Measurements from ENCODE around the gene HRH3.

The HRH3 gene

GRCh38 chr20:62197311-62197710, 22.8 kb downstream of the HRH3 start:
- no peak for DNase-seq

GRCh38 chr20:62196286-62196685, 23.8 kb downstream of the HRH3 start:
- DNase-seq: no peak

DNA sequence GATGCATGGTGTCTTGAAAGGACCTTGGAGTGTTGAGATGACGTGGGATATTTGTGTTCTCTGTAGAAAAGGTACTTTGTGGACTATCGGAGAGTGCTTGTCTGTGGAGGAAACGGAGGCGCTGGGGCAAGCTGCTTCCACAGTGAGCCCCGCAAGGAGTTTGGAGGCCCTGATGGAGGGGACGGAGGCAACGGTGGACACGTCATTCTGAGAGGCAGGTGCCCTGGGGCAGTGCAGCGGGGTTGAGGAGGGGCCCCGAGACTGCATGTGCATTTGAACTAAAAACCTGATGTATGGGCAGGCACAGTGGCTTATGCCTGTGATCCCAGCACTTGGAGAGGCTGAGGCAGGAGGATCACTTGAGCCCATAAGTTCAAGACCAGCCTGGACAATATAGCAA, 24.3 kb downstream of the HRH3 start:
- no peak for DNase-seq

GRCh38 chr20:62195075-62195405, 25.0 kb downstream of the HRH3 start:
- DNase-seq: no peak

DNA sequence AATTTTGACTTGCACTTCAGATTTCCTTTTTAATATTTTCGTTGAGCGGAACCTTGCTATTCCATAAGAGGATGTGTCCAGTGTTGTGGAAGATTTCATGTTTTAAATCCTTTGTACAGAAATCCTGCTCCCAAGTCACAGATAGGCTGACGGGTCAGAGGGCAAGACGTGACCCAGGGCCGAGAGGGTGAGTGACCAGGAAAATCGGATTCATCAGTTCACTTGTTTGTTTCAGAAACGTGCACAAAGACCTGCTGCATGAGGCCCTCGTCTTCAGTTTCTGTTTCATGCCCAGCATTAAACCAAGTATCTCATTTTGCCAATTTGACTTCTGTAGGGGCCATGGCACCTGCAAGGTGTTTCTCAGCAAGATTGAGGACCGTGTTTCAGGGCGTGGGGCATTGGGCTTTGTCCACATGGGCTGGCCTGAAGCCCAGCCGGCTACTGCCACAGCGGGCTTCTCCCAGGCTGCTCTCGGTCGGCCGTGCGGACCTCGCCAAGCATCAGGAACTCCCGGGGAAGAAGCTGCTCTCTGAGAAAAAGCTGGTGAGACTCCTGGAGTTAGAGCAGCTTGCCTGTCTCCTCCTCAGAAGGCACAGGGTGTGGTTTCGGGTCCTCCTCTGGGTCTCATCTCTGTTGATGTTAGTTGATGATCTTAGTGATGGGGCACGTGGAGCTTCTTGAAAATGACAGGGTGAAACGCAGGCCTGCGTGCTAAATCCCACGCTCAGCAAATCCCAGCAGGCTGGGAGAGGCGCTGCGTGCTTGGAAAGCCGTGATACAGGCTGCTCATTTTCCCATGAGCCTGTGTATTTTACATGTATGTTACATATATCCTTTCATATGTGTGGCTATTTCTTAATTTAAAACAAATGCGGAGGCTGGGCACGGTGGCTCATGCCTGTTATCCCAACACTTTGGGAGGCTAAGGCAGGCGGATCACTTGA, 26.7 kb downstream of the HRH3 start:
- DNase-seq: no peak

- DNase-seq: no peak
Observed at GRCh38 chr20:62192635-62193034, 27.4 kb downstream of the HRH3 start.

DNA sequence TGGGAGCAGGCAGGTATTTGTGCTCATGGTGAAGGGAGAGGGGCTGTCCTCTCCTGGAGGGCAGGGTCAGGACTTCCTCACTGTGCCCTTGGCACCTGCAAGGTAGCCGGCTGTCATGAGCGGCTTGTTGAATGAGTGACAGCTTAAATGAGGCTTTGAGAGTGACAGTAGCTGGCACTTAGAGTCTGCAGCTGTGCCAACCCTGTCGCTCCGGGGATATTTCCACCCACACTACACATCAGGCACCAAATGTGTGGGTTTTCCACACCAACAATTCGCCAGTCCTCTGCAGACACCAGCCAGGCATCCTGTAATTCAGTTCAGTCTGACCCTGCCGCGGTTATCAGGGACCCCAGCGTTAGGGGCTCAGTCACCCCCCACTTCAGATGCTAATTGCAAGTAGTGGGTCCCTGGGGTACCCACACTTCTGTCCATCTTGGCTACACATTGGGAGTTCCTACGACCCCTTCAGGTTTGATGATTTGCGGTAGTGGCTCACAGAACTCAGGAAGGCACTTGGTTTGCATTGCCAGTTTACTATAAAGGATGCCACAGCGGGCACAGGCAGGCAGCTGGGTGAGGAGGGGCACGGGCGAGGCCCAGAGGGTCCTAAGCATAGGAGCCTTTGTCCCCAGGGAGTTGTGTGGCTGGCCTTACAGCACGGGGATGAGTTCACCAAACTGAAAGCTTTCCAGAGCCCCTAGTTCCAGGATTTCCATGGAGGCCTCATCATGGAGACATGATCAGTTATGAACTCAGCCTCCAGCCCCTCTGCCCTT, 28.1 kb downstream of the HRH3 start:
- no peak for DNase-seq

DNA sequence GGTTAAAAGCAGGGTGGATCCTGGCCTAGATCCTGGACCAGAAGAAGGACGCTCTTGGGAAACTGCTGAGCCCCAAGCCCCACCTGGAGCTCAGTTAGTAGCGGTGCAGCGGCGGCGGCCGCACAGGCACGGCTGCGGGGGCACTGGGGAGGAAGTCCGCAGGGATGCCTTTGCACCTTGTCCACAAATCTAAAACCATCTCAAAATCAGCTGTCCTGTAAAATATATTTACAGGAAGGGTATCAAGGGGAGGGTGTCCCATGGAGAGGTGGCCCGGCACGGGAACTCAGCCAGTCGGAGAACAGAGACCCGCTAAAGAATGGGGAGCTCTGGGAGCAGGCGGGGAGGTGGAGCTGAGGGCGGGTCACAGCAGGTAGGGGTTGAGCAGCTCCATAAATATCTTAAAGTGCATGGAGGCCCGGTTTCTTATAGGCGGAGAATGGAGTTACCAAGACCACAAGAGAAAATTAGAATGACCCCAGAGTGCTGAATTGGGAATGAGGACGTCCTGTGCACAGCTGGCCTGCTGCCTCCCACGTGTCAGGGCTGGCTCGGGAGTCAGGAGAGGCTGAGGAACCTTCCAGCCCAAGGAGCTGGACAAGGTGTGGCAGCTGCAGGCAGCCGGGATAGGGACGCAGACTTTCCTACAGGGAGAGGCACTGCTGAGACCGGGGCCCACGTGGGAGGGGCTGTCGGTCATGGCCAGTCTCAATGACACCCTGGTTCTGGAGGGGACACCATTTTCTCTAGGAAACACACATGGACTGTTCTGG, 29.3 kb downstream of the HRH3 start:
- DNase-seq: no peak

DNA sequence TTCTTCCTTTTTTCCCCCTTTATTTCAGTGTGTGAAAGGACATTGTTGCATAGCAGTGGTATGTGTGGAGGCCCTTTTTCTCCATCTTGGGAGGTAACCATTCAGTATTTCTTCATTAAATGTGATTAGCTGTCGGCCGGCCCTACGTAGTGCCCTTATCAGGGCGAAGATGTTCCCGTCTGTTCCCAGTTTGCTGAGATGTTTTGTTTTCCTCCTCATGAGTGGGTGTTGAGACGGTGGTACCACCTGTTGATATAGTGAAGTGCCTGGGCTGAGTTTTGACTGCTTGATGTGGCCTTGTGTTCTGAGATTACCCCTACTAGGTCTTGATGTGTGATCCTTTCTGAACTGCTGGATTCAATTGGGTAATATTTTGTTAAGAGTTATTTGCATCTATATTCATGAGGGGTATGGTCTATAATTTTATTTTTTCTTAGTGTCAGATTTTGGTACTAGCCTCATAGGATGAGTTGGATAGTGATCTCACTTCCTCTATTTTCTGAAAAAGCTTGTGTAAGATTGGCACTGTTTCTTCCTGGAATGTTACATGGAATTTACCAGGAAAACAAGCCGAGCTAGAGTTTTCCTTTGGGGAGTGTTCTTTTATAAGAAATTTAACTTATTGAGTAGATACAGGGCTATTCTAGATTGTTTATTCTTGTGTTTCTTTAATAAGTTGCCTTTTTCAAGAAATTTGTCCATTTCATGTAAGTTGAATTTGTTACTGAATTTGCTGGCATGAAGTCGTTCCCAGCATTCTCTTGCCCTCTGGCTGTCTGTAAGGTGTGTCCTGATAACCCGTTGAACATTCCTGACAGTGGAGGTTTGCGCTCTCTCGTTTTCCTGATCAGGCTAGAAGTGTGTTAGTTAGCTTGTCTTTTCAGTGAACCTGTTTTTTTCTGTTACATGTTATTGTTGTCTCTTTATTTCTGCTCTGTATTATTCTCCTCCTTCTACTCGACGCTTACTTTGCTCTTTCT, 32.9 kb downstream of the HRH3 start:
- no peak for DNase-seq

- DNase-seq: no peak
Observed at GRCh38 chr20:62186096-62186426, 34.0 kb downstream of the HRH3 start.

- DNase-seq: no peak
Observed at GRCh38 chr20:62183426-62184142, 36.5 kb downstream of the HRH3 start.

GRCh38 chr20:62182469-62183425, 37.3 kb downstream of the HRH3 start, which contains the start of gene MTG2:
MTG2 (plus strand) TSS chr20:62183028; CDS start chr20:62193421, 10,393 bp downstream.
- peak; percentile 94 for DNase-seq

- no peak for DNase-seq
Observed at GRCh38 chr20:62181808-62182207, 38.3 kb downstream of the HRH3 start.

- DNase-seq: no peak
Observed at GRCh38 chr20:62179162-62179504, 40.9 kb downstream of the HRH3 start.

DNA sequence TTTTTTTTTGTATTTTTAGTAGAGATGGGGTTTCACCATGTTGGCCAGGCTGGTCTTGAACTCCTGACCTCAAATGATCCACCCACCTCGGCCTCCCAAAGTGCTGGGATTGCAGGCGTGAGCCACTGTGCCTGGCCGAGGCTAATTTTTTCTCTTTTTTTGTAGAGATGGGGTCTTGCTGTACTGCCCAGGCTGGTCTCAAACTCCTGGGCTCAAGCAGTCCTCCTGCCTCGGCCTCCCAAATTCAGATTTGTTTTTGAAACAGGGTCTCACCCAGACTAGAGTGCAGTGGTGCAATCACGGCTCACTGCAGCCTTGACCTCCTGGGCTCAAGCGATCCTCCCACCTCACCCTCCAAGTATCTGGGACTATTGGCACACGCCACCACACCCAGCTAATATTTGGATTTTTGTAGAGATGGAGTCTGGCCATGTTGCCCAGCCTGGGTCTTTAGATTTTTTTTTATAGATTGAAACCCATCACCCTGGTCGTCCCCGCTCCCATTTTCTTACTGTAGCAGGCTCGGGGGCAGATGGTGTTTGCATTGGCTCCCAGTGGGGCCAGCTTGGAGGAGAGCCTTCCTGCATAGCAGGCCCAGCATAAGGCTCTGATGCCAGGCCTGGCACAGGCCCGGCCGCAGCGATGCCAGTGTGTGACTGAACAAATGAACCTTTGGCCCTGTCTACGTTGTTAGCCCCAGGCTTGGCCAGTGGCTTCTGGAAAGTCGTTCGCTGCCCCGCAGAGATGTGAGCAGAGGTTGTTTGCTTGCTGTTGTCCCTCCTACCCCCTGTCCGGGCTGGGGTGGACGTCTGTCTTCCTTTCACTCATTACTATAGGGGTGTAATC, 41.5 kb downstream of the HRH3 start:
- no peak for DNase-seq

- no peak for DNase-seq
Observed at GRCh38 chr20:62177307-62177706, 42.8 kb downstream of the HRH3 start.

- no peak for DNase-seq
Observed at GRCh38 chr20:62176866-62177265, 43.2 kb downstream of the HRH3 start.

GRCh38 chr20:62175711-62176110, 44.4 kb downstream of the HRH3 start:
- DNase-seq: no peak

- no peak for DNase-seq
Observed at GRCh38 chr20:62174870-62175624, 45.0 kb downstream of the HRH3 start.

Measured in NCI-H774 (cell line).